Right forelimb (tissue), 1 donor: Measurements from ENCODE around the gene KCNJ4.
"Not testable (repeated sequence)": the region's sequence is repeated elsewhere in the genome, so short reads cannot be mapped to it uniquely, and the experiment has no call there.

Experiments used
- DNase-seq: peaks from one replicate; pipeline ENCODE4 v3.0.0-alpha.2; 2018

The KCNJ4 gene

GRCh38 chr22:38470179-38470578 is 15.2 kb upstream of the KCNJ4 start:
- not testable (repeated sequence) for DNase-seq

- DNase-seq: no peak
Measured at GRCh38 chr22:38469306-38469781, 14.3 kb upstream of the KCNJ4 start.

- no peak for DNase-seq
Measured at GRCh38 chr22:38468443-38469305, 13.7 kb upstream of the KCNJ4 start.

- DNase-seq: peak; percentile 81
Measured at GRCh38 chr22:38467904-38468442, 13.0 kb upstream of the KCNJ4 start, which contains the start of gene KDELR3. TSS of gene KDELR3 (plus strand) at chr22:38468096. CDS start at chr22:38468234, 138 bp downstream.

GRCh38 chr22:38467438-38467903 is 12.5 kb upstream of the KCNJ4 start:
- no peak for DNase-seq

- no peak for DNase-seq
Measured at GRCh38 chr22:38465673-38466490, 10.9 kb upstream of the KCNJ4 start.

- no peak for DNase-seq
Measured at GRCh38 chr22:38464992-38465672, 10.1 kb upstream of the KCNJ4 start.

GRCh38 chr22:38462960-38463784 is 8.2 kb upstream of the KCNJ4 start:
- DNase-seq: no peak

GRCh38 chr22:38461414-38462081 is 6.5 kb upstream of the KCNJ4 start:
- peak; percentile 84 for DNase-seq

GRCh38 chr22:38461057-38461413 is 6.0 kb upstream of the KCNJ4 start:
- no peak for DNase-seq

- DNase-seq: no peak
Measured at GRCh38 chr22:38460426-38460840, 5.4 kb upstream of the KCNJ4 start.

GRCh38 chr22:38456841-38457699 is 2.1 kb upstream of the KCNJ4 start:
- no peak for DNase-seq

- DNase-seq: no peak
Measured at GRCh38 chr22:38456272-38456835, 1.4 kb upstream of the KCNJ4 start.

- peak; percentile 72 for DNase-seq
Measured at GRCh38 chr22:38455530-38456271, 702 bp upstream of the KCNJ4 start.

GRCh38 chr22:38454353-38455075 is 485 bp downstream of the KCNJ4 start:
- DNase-seq: no peak

GRCh38 chr22:38453996-38454352 is 1.0 kb downstream of the KCNJ4 start:
- DNase-seq: no peak

- DNase-seq: no peak
Measured at GRCh38 chr22:38453066-38453672, 1.8 kb downstream of the KCNJ4 start.
